ENCODE measurements around the gene ZMYM2.
"Not testable (repeated sequence)": the region's sequence is repeated elsewhere in the genome, so short reads cannot be mapped to it uniquely, and the experiment has no call there.

The ZMYM2 gene

DNA sequence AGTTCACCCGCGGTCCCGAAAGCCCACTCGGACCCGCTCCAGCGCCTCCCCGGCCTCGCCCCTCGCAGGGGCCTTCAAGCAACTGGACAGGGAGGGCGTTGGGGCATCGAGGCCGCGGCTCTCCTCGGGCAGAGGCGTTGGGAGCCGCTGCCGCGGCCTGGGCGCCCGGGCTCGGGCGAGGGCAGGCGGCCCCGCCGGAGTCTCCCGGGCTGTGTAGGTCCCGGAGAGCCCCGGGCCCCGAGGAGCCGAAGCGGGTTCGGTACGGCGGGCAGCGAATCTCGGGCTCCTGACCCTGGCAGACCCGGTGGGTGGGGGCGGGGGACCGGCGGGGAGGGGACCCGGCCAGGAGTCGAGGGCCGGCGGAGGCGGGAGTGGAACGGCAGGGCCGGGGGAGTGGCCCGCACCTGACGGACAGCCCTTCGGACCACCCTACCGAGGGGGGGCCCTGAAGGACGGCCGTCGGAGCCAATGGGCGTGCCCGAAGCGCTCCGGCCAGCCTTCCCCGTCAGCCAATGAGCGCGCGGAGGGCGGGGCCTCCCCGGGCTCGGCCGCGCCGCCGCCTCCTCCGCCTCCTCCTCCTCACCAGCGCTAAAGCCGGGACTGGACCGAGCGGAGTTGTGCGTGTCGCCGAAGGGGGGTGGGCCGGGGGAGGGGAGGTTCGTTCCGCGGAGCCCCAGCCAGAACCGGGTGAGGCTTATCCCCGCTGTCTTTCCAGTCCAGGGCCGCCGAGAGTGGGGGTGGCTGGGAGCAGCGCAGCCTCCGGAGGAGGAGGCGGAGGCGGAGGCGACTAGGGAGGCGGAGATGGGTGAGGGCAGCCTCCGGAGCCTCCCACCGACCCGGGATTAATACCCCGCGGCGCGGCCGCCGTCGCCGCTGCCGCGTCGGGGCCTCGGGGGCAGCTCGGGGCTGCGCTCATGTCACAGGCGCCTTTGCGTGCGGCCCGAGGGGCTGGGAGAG lies at the start of gene ZMYM2:
TSS of gene ZMYM2 (plus strand) at position 573 of the 957 bp plus-strand sequence. CDS start 34,346 bp downstream, outside the sequence.
- peak; percentile 70 for DNase-seq

DNA sequence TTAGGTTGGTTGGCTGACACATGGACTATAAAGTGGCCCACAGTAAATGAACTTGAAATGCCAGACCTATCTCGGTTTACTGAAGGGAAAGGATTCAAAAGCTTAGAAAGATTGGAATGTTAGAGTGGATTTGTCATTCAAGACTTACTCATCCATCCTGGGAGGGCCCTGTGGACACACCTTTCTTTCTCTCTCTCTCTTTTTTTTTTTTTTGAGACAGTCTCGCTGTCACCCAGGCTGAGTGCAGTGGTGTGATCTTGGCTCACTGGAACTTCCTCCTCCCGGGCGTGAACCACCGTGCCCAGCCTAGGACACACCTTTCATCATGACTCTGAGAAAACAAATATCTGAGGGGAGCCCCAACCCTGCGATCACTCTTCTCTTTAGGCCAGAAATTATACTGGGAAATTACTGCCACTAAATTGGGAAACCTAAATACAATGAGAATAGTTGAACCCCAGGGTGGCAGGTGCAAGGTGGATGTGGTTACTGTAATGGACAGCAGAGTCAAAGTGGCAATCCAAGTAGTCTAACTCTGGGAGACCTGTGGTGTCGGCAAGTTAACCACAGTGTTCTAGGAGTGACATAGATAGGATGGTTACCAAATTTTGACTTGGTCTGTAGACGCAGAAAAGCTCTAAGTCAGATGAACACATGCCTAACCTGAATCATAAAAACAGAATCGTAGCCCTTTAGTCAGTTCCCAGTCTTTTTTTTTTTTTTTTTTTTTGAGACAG lies 48.0 kb upstream of the ZMYM2 start:
- no peak for DNase-seq

DNA sequence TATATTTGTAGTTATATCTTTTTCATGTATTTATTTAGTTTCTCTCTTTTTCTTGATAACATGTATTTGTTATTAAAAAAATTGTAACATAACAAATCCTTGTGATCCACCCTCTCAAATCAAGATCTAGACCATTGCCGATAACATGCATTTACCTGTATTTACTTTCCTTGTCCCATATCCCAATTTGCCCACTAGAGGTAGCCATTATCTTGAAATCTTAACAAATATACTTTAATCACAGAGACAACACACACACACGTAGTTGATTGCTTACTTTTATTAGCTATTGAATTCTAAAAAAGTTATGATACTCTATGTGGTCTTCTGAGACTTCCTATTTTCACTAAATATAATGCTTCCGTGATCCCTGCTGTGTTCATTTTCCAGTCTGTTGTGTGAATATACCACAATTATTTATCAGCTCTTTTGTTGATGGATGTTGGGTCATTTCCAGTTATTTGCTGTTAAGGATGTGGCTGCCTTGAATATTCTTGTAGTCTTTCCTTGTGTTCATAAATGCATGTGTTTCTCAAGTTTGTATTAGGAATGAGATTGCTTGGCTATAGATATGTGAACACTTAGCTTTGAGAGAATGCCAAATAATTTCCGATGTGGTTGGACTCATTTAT lies 31.3 kb upstream of the ZMYM2 start:
- DNase-seq: no peak

DNA sequence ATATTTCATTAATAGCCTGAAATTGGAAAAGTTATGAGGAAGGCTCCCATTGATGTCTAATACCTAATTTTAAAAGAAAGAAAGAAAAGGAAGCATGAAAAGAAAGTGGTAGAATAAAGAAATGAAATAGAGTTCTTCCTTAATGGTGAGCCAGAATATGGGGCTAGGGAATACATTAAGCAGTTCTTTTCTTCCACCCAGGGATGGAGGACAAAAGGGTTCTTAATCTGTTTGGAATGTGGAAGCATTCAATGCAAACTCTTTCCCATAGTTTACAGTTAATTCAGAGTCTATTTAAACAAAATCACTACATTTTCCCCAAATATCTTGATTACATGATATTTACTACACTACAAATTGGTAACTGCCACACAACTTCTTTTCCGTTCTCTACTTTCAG lies 18.4 kb upstream of the ZMYM2 start:
- no peak for DNase-seq

DNA sequence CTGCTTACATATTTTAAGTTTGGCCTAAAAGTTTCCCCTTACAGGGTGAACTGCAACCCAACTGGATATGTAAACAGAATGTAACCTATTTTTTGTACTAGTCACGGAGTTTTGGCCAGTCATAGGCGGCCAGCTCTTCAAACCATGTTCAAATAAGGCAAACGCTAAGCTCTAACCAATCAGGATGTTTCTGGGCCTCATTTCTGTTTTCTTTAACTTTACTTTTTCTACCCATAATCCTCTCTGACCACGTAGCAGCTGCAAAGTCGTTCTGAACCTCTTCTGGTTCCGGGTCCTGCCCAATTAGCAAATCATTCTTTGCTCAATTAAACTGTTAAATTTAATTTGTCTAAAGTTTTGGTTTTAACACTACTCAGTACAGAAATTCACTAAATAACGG lies 8.2 kb upstream of the ZMYM2 start:
- no peak for DNase-seq

DNA sequence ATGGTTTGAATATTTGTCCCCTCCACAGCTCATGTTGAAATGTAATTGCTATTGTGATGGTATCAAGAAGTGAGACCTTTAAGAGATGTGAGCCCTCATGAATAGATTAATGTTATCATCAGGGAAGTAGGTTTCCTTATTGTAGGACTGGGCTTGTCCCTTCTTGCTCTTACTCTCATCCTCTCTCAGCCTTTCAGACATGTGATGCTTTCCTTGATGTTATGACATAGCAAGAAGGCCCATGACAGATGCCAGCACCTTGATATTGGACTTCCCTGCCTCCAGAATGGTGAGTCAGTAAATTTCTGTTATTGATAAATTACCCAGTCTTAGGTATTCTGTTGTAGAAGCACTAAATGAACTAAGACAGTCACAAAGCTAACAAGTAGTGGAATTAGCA lies 5.7 kb upstream of the ZMYM2 start:
- DNase-seq: no peak

DNA sequence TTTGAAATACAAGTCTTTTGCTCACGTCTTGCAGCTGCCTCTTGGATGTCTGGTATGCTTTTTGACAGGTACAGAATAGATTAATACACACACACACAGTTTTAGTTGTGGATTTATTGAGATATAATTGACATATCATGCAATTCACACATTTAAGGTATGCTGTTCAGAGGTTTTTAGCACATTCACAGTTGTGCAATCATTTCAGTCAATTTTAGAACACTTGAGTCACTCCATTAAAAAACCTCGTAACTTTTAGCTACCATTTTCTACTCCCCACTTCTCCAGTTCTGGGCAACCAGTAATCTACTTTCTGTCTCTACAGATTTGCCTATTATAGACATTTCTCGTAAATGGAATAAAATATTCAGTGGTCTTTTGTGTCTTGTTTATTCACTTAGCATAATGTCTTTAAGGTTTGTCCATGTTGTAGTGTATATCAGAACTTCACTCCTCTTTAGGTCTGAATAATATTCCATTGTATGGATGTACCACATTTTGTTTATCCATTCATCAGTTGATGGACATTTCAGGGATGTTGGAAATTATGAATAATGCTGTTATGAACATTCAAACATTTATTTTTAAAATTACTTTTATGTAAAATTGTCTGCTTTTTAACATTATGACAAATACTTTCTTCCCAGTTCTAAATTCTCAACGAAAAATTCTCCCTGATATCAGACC lies 2.5 kb upstream of the ZMYM2 start:
- no peak for DNase-seq

DNA sequence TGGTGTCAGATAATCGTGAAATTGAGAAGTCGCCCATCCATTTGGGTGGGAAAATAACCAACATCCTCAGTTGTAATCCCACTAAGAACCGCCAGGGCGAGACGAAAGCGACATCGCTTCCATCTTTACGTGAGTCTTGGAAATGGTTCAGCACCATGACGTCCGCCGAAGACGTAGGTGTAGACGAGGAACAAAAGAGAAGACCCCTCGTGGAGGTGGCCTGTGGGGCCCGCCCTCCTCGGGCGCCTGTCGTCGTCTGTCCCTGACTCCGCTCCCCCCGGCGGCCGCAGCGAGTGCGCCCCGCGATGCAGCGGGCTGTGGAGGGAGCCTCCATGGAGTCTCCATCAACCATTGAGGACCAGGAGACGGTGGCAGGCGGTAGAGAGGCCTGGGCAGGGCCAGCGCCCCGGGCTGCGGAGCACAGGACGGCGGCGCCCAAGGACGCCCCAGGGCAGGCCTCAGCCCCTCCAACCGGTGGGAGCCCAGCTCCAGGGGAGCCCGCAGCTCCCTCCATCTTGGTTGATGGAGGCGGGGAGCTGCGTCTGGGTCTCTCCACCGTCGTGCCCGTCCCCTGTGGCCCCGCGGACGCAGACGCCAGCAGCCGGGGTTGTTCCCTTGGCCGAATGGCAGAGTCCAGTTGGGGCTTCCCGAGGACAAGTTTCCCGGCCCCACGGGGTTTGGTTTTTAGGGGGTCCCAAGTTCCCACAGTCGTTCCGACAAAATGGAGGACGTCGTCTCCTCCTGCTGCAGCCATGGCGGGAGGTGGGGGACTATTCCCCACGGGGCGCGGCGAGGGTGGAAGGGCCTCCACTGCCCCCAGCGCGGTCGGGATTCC lies 990 bp upstream of the ZMYM2 start:
- peak; percentile 66 for DNase-seq

DNA sequence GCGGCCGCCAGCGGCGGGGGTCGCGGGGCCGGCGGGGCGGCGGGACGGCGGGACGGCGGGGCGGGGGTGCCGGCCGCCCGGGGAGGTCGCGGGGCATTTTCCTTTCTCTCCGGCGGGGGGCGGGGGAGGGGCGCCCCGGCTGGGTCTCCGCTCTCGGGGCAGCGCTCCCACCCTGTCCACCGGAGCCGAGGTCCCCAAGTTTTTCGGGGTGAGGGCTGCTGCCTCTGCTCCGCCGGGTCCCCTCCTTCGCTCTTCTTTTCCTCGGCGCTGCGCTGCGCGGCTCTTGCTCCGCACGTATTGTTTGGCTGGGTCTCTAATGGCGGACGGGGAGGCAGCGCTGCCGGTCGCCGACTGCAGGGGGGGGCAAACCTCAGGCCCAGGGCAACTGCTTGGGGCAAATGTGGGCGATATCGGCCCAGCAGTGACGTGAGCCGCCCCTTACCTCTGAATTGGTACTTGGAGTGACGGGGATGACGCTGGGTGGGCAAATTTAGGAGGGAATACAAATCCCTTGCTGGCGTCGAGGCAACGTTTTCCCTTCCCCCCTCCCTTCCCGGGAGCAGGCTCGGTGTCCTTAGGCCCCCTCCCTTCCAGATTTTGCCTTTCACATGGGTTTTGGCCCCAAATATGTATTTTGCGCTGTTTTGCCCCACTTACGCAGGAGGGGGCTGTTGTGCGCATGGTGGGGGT lies 759 bp downstream of the ZMYM2 start:
- DNase-seq: peak; percentile 20

DNA sequence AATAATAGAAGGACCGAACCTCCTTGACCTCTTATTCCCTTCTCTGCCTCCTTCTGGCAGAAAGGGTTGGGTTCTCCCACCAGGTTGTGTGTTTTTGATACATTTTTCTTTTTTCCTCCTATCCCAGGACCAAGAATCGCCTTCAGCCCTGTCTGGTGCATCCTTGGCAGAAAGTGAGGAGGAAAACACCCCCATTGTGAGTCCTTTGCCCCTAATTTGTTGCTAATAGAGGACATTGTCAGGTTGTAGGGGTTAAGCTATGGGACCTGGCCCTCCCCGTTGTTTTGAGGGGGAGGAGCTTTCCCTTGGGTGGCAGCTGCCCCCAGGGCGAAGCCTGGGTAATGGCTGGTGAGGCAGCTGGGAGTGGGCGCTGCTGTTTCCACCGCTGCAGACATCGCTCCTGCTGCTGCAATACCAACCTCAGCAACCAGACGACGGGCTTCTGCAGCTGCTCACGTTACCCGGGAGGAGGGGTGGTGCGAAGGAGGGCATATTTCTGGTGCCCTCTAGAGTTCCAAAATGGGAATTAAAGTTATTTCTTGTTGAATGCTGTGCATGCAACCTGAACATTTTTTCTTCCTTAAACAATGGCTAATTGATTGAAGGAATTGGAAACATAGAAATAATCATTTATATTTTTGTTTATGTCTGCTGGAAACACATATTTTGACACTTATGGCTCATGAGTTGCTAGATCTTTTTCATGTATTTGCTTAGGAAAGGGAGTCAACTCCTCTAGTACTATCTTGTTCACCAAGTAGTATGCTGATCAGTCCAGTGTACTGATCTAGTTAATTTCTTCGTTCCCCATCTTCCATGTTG lies 1.5 kb downstream of the ZMYM2 start:
- peak; percentile 69 for DNase-seq

DNA sequence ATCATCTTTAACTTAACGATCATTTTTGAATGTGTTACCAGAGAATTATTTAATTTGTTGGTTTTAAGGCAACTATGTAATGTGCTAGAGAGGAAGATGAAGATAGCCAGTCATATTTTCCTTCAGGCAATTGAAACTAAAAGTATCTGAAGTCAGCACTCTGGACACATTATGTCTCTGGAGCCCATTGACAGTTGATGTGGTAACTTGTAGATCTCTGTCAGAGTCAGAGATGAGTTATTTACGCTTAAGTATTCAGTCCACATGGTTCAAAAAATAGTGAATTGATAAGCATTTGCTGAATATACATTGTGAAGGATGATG lies 2.1 kb downstream of the ZMYM2 start:
- no peak for DNase-seq

DNA sequence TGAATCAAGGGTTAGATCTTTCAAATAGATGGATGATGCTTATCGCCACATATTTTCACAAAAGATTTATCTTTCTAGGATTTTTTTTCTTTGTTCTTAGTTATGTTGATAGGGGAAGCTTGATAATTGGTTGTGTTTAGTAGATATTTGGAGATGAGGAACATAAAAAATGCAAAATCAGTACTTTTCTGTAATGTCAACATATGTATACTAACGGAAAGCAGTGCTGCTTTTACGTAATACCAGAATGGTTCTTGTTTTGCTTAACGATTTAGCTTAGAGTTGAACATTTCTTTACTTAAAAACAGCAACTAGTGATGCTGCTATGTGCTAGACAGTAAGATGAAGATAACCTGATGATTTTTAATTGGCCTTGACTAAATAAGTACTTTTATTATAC lies 3.0 kb downstream of the ZMYM2 start:
- no peak for DNase-seq

DNA sequence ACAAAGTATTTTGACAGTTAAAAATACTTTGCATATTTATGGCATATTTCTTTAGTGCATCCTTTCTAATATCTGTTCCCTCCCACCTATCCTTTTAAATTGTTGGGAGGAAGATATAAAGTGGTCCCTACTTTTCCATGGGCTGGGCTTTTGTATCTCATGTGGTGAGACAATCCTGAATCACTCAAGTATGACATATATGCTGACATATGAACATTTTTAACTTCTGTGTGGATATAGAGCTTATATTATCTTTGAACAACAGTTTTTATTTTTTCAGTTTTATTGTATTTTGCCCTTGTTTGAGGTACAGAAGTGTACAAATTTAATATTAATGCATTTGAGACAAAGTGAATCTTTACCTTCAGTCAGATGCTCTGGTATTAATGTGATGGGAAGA lies 3.4 kb downstream of the ZMYM2 start:
- no peak for DNase-seq

DNA sequence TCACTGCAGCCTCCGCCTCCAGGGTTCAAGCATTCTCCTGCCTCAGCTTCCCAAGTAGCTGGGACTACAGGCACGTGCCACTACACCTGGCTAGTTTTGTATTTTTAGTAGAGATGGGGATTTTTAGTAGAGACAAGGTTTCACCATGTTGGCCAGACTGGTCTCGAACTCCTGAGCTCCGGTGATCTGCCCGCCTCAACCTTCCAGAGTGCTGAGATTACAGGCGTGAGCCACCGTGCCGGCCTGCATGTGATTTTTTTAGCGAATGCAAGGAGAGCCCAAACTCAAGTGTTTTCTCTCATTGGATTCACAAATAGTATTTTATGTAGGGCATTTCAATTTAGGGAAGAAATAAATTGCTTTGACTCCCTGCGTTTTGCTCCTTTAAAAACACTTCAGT lies 4.4 kb downstream of the ZMYM2 start:
- no peak for DNase-seq

DNA sequence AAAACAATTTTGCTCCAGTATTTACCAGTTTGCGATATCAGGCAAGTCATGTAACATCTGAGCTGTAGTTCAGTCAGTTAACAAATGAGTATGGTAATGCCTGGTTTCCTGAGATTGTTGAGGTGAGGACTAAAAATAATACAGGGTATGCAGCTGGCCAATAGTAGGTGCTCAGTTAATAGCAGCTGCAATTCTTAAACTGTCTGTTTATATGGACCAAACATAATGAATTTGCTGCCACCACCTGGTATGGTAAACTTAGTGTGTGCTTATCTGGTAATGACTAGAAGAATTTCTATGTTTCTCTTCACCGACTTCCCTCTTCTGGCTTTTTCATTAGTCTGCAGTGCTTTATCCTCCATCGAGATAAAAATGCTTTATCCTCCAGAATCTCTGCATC lies 9.1 kb downstream of the ZMYM2 start:
- no peak for DNase-seq

DNA sequence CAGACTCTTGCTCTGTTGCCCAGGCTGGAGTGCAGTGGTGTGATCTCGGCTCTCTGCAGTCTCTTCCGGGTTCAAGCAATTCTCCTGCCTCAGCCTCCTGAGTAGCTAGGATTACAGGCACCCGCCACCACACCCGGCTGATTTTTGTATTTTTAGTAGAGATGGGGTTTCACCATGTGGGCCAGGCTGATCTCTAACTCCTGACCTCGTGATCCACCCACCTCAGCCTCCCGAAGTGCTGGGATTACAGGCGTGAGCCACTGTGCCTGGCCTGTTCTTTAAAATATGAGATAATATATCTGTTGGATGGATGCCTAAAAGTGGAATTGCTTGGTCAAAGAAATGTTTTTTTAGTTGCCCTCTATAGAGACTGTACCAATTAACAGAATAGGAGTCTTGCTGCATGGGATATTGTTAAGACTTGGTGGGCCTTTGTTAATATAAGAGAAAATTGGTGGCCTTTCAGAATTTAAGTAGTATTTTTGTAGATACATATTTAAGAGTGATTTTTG lies 16.0 kb downstream of the ZMYM2 start:
- DNase-seq: not testable (repeated sequence)

DNA sequence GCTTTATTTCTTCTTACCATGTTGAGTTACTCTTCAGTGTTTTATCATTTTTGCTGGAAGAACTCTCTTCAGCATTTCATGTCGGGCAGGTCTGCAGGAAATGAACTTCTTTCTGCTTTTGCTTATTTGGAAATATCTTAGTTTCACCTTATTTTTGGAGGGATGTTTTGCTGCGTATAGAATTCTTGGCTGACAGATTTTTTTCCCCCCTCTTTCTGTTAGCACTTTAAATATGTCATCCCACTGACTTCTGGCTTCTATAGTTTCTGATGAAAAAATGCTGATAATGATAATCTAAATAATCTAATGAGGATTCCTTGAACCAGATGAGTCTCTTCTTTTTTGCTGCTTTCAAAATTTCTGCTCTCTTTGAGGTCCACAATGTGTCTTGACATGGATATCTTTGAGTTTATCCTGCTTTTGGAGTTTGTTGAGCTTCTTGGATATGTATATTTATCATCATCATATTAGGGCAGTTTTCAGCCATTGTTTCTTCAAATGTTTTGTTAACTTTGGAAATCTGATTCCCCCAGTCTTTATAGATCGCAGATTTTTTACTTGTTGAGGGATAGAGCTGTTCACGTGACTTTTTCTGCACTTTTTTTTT lies 20.4 kb downstream of the ZMYM2 start:
- DNase-seq: no peak

DNA sequence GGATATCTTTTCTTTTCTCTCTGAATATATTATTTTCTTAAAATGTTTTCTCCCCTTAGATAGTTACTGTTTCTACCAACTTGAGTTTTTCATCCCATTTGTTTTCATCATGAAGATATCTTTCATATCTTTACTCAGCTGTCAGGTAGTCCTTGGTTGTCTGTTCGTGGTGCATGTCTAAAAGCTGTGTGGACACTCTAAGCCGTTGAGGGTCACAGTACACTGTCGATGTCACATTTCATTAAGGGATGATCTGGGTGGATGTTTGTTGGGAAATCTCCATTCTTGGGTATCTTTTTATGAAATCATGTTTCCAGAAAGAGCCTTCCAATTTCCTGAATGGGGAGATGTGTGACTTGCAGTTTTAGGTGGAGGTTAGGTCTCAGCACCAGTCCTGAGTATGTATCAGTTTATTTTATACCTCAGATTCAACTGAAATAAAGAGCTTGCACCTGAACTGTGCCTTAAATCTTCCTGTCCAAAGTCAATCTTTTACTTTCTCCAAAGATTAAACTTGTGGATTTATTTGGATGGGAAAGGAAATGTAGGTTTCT lies 23.2 kb downstream of the ZMYM2 start:
- DNase-seq: no peak

DNA sequence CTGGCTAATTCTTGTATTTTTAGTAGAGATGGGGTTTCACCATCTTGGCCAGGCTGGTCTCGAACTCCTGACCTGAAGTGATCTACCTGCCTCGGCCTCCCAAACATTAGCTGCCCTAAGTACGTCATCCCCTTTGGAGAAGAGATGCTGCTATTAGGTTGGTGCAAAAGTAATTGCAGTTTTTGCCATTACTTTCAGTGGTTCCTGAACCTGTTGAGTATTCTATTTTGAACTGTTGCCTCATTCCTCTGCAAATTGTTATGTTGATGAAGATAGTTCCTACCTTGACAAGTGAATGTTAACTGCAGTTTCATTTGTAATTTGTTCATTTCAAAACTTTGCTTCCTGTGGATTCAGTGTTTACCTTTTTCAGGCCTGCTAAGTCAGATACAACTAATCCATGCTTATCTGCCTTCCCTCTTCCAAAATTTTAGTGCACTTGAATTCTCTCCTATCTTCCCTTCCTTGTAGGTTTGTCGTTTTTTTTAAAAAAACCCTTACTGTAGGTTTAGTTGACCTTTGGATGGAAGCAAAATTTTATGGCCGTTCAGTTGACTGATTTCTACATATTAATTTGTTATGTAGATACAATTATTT lies 24.0 kb downstream of the ZMYM2 start:
- no peak for DNase-seq

All from NCI-H2171 (cell line).